ENCODE results near the gene TMEM178B. TPM values are rescaled to one million over a fixed set of nuclear protein-coding genes. Genes with fewer than 3 reads are reported as not detected.

The TMEM178B gene
- total and polyA plus RNA-seq, 8 donors, result 0.16 to 5.6 (median 3.4) TPM

DNA sequence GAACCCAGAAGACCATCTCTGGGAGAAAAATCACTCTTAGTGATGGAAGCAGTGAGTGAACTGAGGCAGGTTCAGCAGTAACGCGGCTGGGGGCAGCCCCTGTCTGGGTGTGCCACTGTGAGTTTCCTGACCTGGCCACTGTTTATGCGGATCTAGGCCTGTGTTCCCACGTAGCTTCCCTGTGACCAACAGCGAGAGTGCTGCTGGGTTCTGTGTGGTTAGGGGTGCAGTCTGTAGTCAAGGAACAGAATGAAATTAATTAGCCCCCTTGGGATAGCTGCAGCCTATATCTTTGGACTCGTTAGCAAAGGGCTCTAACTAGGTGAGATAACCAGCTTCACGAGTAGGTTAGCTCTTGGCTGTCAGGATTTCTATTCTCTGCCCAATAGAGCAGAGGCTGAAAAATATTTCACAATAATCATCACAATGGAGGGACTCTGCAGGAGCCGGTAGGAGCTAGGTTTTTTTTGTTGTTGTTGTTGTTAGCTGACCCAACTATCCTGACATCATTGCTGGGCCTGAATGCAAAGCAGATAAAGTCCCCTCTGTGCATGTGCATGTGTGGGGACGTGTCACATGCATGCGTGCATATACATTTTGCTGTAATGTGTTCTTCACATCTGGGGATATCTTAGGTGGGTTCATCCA is 164.9 kb downstream of the TMEM178B start:
- TF ChIP-seq, protein P1, sequence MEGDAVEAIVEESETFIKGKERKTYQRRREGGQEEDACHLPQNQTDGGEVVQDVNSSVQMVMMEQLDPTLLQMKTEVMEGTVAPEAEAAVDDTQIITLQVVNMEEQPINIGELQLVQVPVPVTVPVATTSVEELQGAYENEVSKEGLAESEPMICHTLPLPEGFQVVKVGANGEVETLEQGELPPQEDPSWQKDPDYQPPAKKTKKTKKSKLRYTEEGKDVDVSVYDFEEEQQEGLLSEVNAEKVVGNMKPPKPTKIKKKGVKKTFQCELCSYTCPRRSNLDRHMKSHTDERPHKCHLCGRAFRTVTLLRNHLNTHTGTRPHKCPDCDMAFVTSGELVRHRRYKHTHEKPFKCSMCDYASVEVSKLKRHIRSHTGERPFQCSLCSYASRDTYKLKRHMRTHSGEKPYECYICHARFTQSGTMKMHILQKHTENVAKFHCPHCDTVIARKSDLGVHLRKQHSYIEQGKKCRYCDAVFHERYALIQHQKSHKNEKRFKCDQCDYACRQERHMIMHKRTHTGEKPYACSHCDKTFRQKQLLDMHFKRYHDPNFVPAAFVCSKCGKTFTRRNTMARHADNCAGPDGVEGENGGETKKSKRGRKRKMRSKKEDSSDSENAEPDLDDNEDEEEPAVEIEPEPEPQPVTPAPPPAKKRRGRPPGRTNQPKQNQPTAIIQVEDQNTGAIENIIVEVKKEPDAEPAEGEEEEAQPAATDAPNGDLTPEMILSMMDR (IDR thresholded peaks at IDR 0.05), result no peak
- intact Hi-C loops (cut with DNase I), result no loop called here
- Histone ChIP-seq H3K9me3 (no peaks in the 10 kb centered on the region), H3K36me3 (no peaks in the 10 kb centered on the region), H3K4me1 (no peaks in the 10 kb centered on the region), H3K27me3 (no peaks in the 10 kb centered on the region), H3K4me3 (no peak overlapping the region), H3K27ac (no peak overlapping the region)
- ATAC-seq (no peak), DNase-seq (no peak)

DNA sequence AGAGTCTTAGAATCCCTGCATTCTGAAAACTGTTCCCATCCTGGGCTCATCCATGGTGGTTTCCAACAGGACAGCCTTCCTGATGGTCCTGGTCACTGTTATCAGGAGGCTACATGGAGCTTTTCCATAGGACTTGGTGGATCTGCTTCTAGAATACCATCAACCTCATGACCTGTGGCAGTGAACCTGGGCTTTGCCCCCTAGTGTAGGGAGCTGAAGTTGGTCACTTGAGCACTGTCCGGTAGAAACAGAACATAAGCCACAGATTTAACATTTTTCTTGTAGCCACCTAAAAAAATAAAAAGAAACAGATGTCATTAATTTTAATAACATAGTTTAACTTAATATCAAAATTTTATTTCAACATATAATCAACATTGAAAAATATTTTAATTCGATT is 165.8 kb downstream of the TMEM178B start:
- Histone ChIP-seq H3K4me1 (no peaks in the 10 kb centered on the region), H3K9me3 (no peaks in the 10 kb centered on the region), H3K27ac (no peak overlapping the region), H3K36me3 (no peaks in the 10 kb centered on the region), H3K27me3 (no peaks in the 10 kb centered on the region), H3K4me3 (no peak overlapping the region)
- intact Hi-C loops (cut with DNase I), result no loop called here
- ATAC-seq, result no peak
- TF ChIP-seq, protein P1 (IDR thresholded peaks at IDR 0.05), result no peak
- no peak for DNase-seq

DNA sequence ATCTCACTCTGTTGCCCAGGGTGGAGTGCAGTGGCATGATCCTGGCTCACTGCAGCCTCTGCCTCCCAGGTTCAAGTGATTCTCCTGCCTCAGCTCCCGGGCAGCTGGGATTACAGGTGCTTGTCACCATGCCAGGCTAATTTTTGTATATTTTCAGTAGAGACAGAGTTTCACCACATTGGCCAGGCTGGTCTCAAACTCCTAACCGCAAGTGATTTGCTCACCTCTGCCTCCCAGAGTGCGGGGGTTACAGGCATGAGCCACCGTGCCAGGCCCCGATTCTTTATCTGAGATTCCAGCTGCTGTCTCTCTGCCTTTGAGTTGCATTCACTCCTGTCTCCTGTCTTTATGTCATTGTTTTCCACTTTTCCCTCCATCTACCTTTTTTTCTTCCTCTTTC is 168.7 kb downstream of the TMEM178B start:
- no peak for DNase-seq

GRCh38 chr7:141243368-141243767 is 169.5 kb downstream of the TMEM178B start:
- Histone ChIP-seq H3K4me3 (no peak overlapping the region), H3K36me3 (no peaks in the 10 kb centered on the region), H3K4me1 (no peaks in the 10 kb centered on the region), H3K9me3 (no peaks in the 10 kb centered on the region), H3K27me3 (no peaks in the 10 kb centered on the region), H3K27ac (no peak overlapping the region)
- DNase-seq, result no peak
- intact Hi-C loops (cut with DNase I), result no loop called here
- no peak for ATAC-seq
- TF ChIP-seq, protein P1 (IDR thresholded peaks at IDR 0.05), result no peak

More for the DNA sequence above, 168.7 kb downstream of the TMEM178B start:
- Histone ChIP-seq H3K4me1 (no peaks in the 10 kb centered on the region), H3K27me3 (no peaks in the 10 kb centered on the region), H3K36me3 (no peaks in the 10 kb centered on the region), H3K9me3 (no peaks in the 10 kb centered on the region), H3K4me3 (no peak overlapping the region), H3K27ac (no peak overlapping the region)
- TF ChIP-seq, protein P1 (IDR thresholded peaks at IDR 0.05), result no peak
- ATAC-seq, result no peak
- intact Hi-C loops (cut with DNase I), result no loop called here

DNA sequence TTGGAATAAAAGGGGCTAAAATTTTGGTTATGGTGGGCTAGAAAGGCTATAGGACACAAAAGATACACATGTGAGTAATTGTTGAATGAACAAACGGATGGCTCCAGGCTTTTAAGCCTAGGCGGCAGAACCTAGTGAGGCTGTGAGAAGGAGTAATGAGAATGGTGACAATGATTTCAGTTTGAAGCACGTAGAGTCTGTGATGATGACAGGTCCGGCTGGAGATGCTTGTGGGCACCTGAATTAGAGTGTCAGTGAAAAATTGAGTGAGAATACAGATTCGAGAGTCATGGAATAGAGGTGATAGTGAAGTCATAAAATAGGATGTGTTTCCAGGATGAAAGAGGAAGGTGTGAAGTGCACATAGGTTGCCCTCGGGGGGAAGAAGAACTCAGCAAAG is 170.6 kb downstream of the TMEM178B start:
- no peak for DNase-seq
- no peaks in the 10 kb centered on the region for H3K4me1 ChIP-seq
- H3K4me3 ChIP-seq, result no peak overlapping the region
- H3K36me3 ChIP-seq, result no peaks in the 10 kb centered on the region
- no peaks in the 10 kb centered on the region for H3K9me3 ChIP-seq
- no peak overlapping the region for H3K27ac ChIP-seq
- no peak for ATAC-seq
- no peaks in the 10 kb centered on the region for H3K27me3 ChIP-seq
- intact Hi-C loops (cut with DNase I), result no loop called here
- TF ChIP-seq, protein P1 (IDR thresholded peaks at IDR 0.05), result no peak
